Inflammatory macrophage (primary cell): ENCODE data around the gene ECM1.

Experiments used
- DNase-seq, 2 donors: peaks; one replicate each; pipeline ENCODE4 v3.0.0-alpha.2; 2020 to 2022

Gene ECM1

GRCh38 chr1:150545486-150546032 is 37.6 kb downstream of the ECM1 start:
- no peak for DNase-seq

DNA sequence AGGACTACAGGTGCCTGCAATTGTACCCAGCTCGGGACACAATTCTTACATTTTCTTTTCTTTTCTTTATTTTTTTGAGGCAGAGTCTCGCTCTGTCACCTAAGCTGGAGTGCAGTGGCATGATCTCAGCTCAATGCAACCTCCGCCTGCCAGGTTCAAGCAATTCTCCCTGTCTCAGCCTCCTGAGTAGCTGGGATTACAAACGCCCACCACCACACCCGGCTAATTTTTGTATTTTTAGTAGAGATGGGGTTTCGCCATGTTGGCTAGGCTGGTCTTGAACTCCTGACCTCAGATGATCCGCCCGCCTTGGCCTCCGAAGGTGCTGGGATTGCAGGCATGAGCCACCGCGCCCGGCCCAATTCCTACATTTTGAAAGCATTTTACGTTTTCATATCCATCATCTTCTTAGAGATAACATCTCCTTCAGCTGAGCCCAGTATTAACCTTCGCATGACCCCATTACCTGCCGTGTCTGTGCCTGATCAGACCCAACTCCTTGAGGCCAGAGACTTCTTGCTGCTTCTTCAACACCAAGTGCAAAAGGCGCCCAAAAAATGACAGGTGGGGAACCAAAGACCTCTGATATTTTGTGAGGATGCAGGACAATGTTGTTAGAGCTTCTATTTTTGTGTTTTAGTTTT is 38.5 kb downstream of the ECM1 start:
- no peak for DNase-seq

DNA sequence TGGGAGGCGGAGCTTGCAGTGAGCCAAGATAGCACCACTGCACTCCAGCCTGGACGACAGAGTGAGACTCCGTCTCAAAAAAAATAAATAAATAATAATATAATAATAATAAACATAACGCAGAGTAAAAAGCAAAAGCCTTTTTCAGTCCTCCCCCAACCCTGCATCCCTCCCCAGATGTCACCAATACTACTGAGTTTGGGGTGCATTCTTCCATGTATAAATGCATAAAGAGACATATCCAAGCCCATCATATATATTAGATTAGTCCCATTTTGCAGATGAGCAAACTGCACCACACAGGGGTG is 40.4 kb downstream of the ECM1 start:
- no peak for DNase-seq

- peak; percentile 83 to 84 for DNase-seq
Observed at GRCh38 chr1:150548632-150549495, 41.0 kb downstream of the ECM1 start, which contains the start of gene ADAMTSL4. Gene ADAMTSL4 (plus strand): TSS chr1:150549408. CDS start chr1:150552289, 2,881 bp downstream.

- DNase-seq, result no peak
Observed at GRCh38 chr1:150549496-150550221, 41.8 kb downstream of the ECM1 start.

- DNase-seq, result peak in 1 of 2 donors; percentile 38
Observed at GRCh38 chr1:150550222-150551050, 42.5 kb downstream of the ECM1 start.

DNA sequence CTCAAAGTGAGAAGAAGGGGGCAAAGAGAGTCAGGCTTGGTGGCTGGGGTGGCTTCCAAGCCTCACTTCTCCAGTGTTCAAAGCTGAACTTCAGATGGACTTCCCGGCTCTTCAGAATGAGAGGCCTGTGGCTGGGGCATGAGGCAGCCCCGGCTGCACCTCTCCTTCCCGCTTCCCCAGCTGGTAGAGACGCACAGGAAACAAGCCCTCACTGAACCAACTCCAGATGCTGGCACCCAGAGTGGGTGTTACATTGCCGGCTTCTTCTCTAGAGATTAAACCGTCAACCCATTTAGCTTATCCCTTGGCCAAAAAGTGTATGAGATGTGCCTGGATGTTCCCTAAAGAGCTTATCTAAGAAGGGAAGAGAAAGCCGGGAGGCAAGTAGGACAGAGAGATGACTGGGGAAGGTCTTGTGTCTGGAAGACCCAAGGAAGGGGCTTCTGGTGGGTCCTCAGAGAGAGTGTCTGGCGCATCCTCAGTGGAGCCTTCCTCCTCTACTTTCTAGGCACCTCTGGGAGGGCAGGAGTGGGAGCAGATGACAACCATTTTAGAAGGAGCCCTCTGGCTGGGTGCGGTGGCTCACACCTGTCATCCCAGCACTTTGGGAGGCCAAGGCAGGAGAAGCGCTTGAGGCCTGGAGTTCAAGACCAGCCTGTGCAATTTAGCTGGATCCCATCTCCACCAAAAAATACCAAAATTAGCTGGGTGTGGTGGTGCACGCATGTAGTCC is 43.3 kb downstream of the ECM1 start:
- peak; percentile 57 to 61 for DNase-seq

- DNase-seq, result no peak
Observed at GRCh38 chr1:150551784-150552127, 43.8 kb downstream of the ECM1 start.

DNA sequence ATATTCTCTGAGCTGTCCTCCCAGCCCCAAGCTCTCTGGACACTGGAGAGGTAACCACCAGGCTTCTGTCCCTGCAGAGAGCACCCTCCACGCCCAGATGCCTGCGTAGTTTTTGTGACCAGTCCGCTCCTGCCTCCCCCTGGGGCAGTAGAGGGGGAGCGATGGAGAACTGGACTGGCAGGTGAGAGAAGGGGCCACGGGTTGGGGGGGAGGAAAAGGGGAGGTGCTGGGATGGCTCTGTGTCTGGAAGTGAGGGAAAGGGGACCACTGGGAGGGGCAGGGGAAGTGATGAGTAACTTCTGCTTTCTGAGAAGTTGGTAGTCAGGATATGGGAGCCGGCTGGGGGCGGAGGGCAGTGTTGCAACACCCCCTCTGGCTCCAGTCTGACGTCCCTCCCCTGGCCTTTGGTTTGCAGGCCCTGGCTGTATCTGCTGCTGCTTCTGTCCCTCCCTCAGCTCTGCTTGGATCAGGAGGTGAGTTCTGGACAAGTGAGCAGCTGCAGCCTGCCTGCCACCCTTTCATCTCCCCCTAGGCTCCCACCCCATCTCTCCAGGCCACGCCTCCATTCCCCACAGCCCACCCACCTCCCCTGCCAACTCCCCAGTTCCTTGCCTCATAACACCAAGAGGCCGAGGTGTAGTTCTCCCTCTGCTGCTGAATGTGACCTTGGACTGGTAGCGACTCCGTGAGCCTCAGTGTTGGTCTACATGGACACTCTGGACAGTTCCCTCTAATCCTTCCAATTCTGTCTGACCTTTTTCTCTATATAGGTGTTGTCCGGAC is 44.4 kb downstream of the ECM1 start:
- DNase-seq, result peak; percentile 96

GRCh38 chr1:150552911-150553289 is 45.0 kb downstream of the ECM1 start:
- no peak for DNase-seq

DNA sequence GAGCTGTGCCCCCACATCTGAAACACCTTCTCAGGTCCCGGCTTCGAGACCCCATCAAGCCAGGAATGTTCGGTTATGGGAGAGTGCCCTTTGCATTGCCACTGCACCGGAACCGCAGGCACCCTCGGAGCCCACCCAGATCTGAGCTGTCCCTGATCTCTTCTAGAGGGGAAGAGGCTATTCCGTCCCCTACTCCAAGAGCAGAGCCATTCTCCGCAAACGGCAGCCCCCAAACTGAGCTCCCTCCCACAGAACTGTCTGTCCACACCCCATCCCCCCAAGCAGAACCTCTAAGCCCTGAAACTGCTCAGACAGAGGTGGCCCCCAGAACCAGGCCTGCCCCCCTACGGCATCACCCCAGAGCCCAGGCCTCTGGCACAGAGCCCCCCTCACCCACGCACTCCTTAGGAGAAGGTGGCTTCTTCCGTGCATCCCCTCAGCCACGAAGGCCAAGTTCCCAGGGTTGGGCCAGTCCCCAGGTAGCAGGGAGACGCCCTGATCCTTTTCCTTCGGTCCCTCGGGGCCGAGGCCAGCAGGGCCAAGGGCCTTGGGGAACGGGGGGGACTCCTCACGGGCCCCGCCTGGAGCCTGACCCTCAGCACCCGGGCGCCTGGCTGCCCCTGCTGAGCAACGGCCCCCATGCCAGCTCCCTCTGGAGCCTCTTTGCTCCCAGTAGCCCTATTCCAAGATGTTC is 45.6 kb downstream of the ECM1 start:
- DNase-seq, result no peak

- no peak for DNase-seq
Observed at GRCh38 chr1:150554086-150554452, 46.2 kb downstream of the ECM1 start.

GRCh38 chr1:150555198-150555970 is 47.5 kb downstream of the ECM1 start:
- no peak for DNase-seq

DNA sequence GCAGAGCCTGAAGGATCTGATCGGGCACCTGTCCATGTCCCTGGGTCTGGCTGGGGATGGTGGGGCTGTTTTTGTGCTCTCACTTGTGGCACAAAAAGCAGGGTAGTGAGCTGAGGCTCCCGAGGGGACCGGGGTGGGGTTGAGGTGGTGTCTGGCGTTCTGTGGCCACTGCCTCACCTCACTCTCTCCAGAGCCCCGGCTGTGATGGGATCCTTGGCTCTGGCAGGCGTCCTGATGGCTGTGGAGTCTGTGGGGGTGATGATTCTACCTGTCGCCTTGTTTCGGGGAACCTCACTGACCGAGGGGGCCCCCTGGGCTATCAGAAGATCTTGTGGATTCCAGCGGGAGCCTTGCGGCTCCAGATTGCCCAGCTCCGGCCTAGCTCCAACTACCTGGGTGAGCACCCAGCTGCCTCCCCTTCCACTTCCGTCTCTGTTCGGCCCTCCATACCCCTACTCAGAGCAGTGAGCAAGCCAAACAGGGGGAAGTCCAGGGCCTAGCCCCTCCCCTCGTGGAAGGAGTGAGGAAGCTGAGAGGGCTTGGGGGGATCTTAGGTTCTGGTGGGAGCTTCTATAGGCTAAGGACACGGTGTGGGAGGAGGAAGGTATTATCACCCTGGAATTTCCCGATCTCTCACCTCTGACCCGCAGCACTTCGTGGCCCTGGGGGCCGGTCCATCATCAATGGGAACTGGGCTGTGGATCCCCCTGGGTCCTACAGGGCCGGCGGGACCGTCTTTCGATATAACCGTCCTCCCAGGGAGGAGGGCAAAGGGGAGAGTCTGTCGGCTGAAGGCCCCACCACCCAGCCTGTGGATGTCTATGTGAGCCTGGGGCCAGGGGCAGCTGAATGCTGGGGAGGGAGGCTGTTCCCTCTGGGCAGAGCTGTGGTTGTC is 48.3 kb downstream of the ECM1 start:
- DNase-seq, result no peak

GRCh38 chr1:150557065-150557600 is 49.2 kb downstream of the ECM1 start:
- DNase-seq, result no peak

- DNase-seq, result no peak
Observed at GRCh38 chr1:150557813-150558212, 49.9 kb downstream of the ECM1 start.

- DNase-seq, result no peak
Observed at GRCh38 chr1:150558303-150558704, 50.4 kb downstream of the ECM1 start.
